T-helper 17 cell (primary cell): ENCODE data around the gene ACSS1. TPM values are rescaled to one million over a fixed set of nuclear protein-coding genes. Genes with fewer than 3 reads are reported as not detected.

Source experiments
- ATAC-seq: fragments of 150-1000 bp; cut with Tn5 transposase; 2 replicates; pipeline ENCODE4 v1.10.0; 2021; ENCODE audit warnings: mild to moderate bottlenecking, moderate library complexity
- DNase-seq, 3 donors: peaks; one replicate each; pipeline versions ENCODE4 v3.0.0 to v3.0.0-alpha.2; 2020 to 2021
- H3K9me3 ChIP-seq: one replicate; pipeline ENCODE4 v1.7.0; 2013; ENCODE audit warnings: low read length, mild to moderate bottlenecking; ENCODE audit not compliant: control insufficient read depth, poor library complexity, severe bottlenecking
- H3K27ac Mint-ChIP-seq: one replicate; pipeline ENCODE4 v1.8.0; 2022; ENCODE audit warnings: mild to moderate bottlenecking, moderate library complexity, mixed read lengths
- H3K27me3 Mint-ChIP-seq: one replicate; pipeline ENCODE4 v1.8.0; 2022; ENCODE audit warnings: mixed read lengths
- H3K36me3 Mint-ChIP-seq: one replicate; pipeline ENCODE4 v1.8.0; 2022; ENCODE audit warnings: low read depth, mixed read lengths
- H3K4me1 Mint-ChIP-seq: one replicate; pipeline ENCODE4 v1.8.0; 2022; ENCODE audit warnings: mild to moderate bottlenecking, mixed read lengths
- H3K4me3 Mint-ChIP-seq: one replicate; pipeline ENCODE4 v1.8.0; 2022; ENCODE audit warnings: mild to moderate bottlenecking, moderate library complexity, mixed read lengths
- total RNA-seq, 4 donors: library from RNA in 2 of 4; stranded (reverse) in 2 of 4; gene quantifications; one replicate each; pipeline ENCODE4 v1.2.3 and lab custom pipeline; 2022 to 2026

The ACSS1 gene
- total RNA-seq, 2 donors from 2014 or later, result 33.1 to 34.0 TPM

DNA sequence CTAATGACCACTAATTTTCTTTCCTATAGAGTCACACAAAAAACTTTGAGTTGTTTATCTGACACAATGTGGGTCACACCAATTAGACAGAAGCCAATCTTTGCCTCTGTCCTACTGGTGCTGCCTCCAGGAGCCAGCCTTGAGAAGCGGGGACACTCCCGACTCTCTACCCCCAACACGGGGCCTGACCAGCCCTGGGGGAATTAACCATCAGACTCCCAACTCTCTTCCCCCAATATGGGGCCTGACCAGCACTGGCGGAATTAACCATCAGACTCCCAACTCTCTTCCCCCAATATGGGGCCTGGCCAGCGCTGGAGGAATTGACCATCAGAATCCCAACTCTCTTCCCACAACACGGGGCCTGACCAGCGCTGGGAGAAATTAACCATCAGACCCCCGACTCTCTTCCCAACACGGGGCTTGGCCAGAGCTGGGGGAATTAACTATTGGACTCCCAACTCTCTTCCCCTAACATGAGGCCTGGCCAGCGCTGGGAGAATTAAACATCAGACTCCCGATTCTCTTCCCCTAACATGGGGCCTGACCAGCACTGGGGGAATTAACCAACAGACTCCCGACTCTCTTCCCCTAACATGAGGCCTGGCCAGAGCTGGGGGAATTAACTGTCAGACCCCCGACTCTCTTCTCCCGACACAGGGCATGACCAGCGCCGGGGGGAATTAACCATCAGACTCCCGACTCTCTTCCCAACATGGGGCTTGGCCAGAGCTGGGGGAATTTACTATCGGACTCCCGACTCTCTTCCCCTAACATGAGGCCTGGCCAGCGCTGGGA lies 96.4 kb downstream of the ACSS1 start:
- Mint-ChIP-seq H3K4me3 (no peak overlapping the region), H3K4me1 (peaks cover 6% of the 10 kb centered on the region), H3K27me3 (no peaks in the 10 kb centered on the region), H3K27ac (peak overlapping the region; percentile 88), H3K36me3 (peaks cover 5% of the 10 kb centered on the region)
- DNase-seq, result no peak
- ATAC-seq, result no peak
- H3K9me3 ChIP-seq, result no peaks in the 10 kb centered on the region

- Mint-ChIP-seq H3K4me1 (peaks cover 6% of the 10 kb centered on the region), H3K36me3 (peaks cover 4% of the 10 kb centered on the region), H3K27ac (peak overlapping the region; percentile 88), H3K27me3 (no peaks in the 10 kb centered on the region), H3K4me3 (no peak overlapping the region)
- DNase-seq (no peak), ATAC-seq (peak; percentile 47)
- no peaks in the 10 kb centered on the region for H3K9me3 ChIP-seq
Measured at GRCh38 chr20:24960861-24961260, 97.1 kb downstream of the ACSS1 start.

GRCh38 chr20:24960302-24960801 lies 97.6 kb downstream of the ACSS1 start:
- DNase-seq (no peak), ATAC-seq (no peak)
- Mint-ChIP-seq H3K36me3 (peaks cover 3% of the 10 kb centered on the region), H3K4me1 (peaks cover 9% of the 10 kb centered on the region), H3K4me3 (no peak overlapping the region), H3K27me3 (no peaks in the 10 kb centered on the region), H3K27ac (peak overlapping the region; percentile 88)
- H3K9me3 ChIP-seq, result no peaks in the 10 kb centered on the region

DNA sequence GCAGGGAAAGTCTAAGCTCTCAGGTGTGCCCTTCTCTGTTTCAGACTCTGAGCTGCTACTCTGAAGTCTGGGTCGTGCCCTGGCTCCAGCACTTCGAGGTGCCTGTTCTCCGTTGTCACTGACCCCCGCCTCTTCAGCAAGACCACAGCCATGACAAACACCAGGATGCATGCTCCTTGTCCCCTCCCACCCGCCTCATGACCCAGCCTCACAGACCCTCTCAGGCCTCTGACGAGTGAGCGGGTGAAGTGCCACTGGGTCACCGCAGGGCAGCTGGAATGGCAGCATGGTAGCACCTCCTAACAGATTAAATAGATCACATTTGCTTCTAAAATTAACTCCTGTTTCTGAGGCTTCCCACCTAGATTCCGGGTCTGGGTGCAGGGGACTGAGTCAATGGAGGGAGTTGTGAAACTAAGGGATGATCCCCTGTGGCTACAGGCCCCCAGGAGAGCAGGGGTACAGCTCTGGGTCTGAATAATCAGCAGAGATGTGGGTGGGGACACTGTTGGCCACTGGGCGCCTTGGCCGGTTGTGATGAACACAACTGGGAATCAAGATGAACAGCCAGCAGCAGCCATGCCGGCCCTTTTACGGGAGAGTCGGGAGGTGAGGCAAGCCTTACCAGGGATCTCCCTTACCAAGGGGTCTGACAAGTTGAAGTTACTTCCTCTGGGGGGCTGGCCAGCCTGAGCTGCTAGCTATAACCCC lies 98.2 kb downstream of the ACSS1 start:
- peaks cover 13% of the 10 kb centered on the region for H3K4me1 Mint-ChIP-seq

GRCh38 chr20:24958506-24959385 lies 99.2 kb downstream of the ACSS1 start:
- peak overlapping the region; percentile 24 for H3K27ac Mint-ChIP-seq
- ATAC-seq, result no peak
- H3K27me3 Mint-ChIP-seq, result no peaks in the 10 kb centered on the region
- no peak for DNase-seq
- H3K9me3 ChIP-seq, result no peaks in the 10 kb centered on the region
- peaks cover 18% of the 10 kb centered on the region for H3K4me1 Mint-ChIP-seq
- H3K36me3 Mint-ChIP-seq, result no peaks in the 10 kb centered on the region
- H3K4me3 Mint-ChIP-seq, result no peak overlapping the region

More for the DNA sequence above, 98.2 kb downstream of the ACSS1 start:
- peaks cover 3% of the 10 kb centered on the region for H3K36me3 Mint-ChIP-seq
- H3K4me3 Mint-ChIP-seq, result no peak overlapping the region
- no peak for ATAC-seq
- DNase-seq, result no peak
- no peaks in the 10 kb centered on the region for H3K27me3 Mint-ChIP-seq
- H3K9me3 ChIP-seq, result no peaks in the 10 kb centered on the region
- peak overlapping the region; percentile 88 for H3K27ac Mint-ChIP-seq

DNA sequence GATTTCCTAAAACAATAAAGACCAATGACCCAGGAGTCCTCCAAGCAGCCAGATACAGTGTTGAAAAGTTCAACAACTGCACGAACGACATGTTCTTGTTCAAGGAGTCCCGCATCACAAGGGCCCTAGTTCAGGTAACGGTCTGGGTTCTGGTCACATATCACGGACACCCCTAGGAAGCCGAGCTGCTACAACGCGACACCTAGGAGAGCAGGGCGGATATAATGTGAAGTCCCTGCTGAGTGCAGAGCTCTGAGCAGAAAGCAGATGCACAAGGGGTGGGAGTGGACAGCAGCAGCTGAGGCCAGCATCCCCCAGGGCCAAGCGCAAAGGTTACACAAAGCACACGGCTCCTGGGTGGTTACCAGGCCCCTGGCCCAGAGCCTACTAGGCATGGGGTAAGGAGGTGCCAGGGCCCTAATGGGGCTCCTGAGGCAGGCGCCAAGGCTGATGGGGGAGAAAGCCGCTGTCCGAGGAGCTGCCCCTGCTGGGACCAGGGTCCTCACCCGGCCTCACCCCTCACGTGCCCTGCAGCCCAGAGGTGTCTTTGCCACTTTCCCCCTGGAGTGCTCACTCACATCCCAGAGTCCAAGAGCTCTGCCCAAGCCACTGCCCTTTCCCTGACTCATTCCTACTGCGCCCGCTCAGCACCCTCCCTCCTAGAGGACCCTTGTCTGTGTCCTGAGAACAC lies 100.5 kb downstream of the ACSS1 start:
- peaks cover 19% of the 10 kb centered on the region for H3K4me1 Mint-ChIP-seq
- no peaks in the 10 kb centered on the region for H3K36me3 Mint-ChIP-seq
- peak overlapping the region; percentile 24 for H3K27ac Mint-ChIP-seq
- H3K4me3 Mint-ChIP-seq, result no peak overlapping the region
- DNase-seq (no peak), ATAC-seq (no peak)
- H3K9me3 ChIP-seq, result no peaks in the 10 kb centered on the region
- no peaks in the 10 kb centered on the region for H3K27me3 Mint-ChIP-seq

Other genes with a start within 250 kb of the ACSS1 start
- gene CST7, start 108.9 kb downstream of the ACSS1 start, total RNA-seq, result 10 to 100 TPM; 10.7 to 22.8 TPM
- gene APMAP, start 65.4 kb downstream of the ACSS1 start, total RNA-seq, result 10 to 100 TPM; 24.6 to 26.2 TPM
- not detected for gene VSX1, start 24.0 kb upstream of the ACSS1 start, total RNA-seq
- gene ENTPD6, start 137.6 kb upstream of the ACSS1 start, total RNA-seq, result 10 to 100 TPM; 62.5 to 63.2 TPM
- gene PYGB, start 189.9 kb upstream of the ACSS1 start, total RNA-seq, result 10 to 100 TPM; 28.6 to 53.1 TPM